GM18858 (cell line): ENCODE results near the gene KLHL17.
"Not testable (repeated sequence)": the region's sequence is repeated elsewhere in the genome, so short reads cannot be mapped to it uniquely, and the experiment has no call there.

Experiments used
- ATAC-seq: cut with Tn5 transposase; IDR thresholded peaks from one replicate; pipeline ENCODE4 v1.9.1; 2021; ENCODE audit not compliant: unreplicated experiment

The KLHL17 gene

GRCh38 chr1:980137-980571, 19.8 kb downstream of the KLHL17 start:
- no peak for ATAC-seq

DNA sequence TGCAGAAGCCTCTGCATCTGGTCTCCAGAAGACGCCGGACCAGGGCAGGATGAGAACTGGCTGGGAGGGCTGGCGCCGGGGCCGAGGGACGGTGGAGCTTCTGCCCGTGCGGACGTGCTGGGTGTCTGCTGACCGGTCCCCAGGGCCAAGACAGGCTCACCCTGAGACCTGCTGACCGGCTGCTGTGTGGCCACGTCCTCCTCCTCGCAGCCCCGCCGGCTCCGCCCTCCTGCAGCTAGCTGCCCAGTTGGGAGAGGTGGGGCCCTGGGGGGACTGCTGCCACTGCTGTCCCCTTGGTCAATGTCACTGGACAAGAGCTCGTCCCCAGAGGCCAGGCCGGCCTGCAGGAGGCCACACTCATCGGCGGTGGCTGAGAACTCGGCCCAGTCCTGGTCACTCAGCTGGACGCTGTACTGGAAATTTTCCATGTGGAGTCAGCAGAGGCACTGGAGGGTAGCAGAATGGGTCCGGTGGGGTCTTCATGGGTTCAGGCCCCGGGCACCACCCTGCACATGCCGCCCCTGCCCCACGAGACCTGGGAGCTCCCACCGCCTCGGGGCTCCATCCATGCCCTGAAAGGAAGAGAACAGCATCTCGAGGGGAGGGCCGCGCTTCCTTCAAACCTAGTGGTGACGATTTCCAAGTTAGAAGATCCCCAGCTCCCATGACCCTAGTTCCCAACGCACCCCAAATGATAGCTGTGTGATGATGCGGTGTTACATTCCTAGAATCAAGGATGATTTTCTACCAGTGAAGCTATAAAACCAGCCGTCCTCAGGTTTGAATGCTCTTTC, 20.4 kb downstream of the KLHL17 start:
- no peak for ATAC-seq

GRCh38 chr1:981491-981954, 21.1 kb downstream of the KLHL17 start:
- ATAC-seq: no peak

- no peak for ATAC-seq
These were observed 21.7 kb downstream of the KLHL17 start, which contains the start of gene PERM1 for GRCh38 chr1:981955-982558. PERM1 (minus strand) TSS chr1:982093; CDS start chr1:981029, 1,064 bp downstream.

DNA sequence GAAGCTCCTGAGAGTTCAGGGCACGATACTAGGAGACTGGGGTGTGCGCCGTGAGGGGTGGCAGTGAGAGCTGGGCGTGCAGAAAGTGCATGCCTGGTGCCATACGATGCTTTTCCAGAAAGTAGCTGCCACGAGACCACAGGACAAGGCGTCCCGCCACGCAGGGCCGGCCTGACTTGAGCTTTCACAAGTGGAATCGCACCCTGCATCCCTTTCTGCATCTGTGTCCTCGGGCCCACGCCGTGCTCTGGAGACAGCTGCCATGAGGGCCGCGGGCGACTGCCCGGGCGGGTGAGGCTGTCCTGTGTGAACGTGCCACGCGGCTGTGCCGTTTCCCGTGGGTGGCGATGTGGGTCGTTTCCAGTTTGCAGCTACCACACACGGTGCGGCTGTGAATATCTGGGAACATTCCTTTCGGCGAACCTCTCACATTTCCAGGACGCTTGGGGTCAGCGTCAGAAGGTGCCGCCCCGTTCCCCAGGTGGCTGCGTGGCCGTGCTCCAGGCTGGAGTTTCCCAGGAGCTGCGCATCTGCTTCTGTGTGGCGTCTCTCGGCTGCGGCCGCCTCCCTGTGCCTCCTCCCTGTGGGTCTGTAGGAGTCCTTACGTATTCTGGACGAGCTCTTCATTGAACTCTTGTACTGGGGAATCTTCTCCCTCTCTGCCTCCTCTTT, 22.5 kb downstream of the KLHL17 start:
- ATAC-seq: no peak

GRCh38 chr1:983798-984475, 23.6 kb downstream of the KLHL17 start:
- no peak for ATAC-seq

- no peak for ATAC-seq
These were observed 24.1 kb downstream of the KLHL17 start for GRCh38 chr1:984476-984814.

GRCh38 chr1:985126-985525, 24.7 kb downstream of the KLHL17 start:
- no peak for ATAC-seq

GRCh38 chr1:988061-988460, 27.7 kb downstream of the KLHL17 start:
- ATAC-seq: not testable (repeated sequence)

DNA sequence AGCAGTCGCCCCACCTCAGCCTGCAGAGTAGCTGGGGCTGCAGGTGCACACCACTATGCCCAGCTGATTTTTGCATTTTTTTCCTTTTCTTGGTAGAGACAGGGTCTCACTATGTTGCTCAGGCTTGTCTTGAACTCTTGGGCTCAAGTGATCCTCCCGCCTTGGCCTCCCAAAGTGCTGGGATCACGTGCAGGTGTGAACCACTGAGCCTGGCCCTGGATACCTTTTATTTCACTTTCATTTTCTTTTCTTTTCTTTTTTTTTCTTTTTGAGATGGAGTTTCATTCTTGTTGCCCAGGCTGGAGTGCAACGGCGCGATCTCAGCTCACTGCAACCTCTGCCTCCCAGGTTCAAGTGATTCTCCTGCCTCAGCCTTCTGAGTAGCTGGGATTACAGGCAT, 30.9 kb downstream of the KLHL17 start:
- not testable (repeated sequence) for ATAC-seq

DNA sequence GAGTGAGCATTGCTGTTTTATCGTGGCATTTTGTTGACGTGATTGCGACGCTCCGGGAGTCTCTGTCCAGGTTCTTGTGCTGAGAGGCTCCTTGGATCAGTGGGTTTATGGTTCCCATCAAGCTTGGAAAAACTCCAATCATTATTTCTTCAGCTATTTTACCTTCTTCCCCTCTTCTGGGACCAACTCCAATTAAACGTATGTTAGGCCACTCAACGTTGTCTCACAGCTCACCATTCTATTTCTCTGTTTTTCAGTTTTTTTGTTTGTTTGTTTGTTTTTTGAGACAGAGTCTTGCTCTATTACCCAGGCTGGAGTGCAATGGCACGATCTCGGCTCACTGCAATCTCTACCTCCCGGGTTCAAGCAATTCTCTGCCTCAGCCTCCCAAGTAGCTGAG, 31.5 kb downstream of the KLHL17 start:
- no peak for ATAC-seq

GRCh38 chr1:992362-992761, 32.0 kb downstream of the KLHL17 start:
- no peak for ATAC-seq

- no peak for ATAC-seq
These were observed 33.1 kb downstream of the KLHL17 start for GRCh38 chr1:993379-993995.

DNA sequence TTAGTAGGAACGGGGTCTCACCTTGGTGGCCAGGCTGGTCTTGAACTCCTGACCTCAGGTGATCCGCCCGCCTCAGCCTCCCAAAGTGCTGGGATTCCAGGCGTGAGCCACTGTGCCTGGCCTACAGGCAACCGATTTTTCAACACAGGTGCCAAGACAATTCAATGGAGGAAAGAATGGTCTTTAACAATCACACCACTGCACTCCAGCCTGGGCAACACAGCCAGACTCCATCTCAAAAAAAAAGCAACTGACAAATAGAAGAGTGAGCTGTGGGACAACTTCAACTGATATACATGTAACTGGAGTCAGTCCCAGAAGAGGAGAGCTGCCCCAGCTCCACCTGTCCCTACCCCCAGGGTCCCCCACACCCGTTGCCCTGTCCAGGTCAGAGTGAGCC, 34.2 kb downstream of the KLHL17 start:
- ATAC-seq: not testable (repeated sequence)

- no peak for ATAC-seq
These were observed 35.6 kb downstream of the KLHL17 start for GRCh38 chr1:995665-996633.

DNA sequence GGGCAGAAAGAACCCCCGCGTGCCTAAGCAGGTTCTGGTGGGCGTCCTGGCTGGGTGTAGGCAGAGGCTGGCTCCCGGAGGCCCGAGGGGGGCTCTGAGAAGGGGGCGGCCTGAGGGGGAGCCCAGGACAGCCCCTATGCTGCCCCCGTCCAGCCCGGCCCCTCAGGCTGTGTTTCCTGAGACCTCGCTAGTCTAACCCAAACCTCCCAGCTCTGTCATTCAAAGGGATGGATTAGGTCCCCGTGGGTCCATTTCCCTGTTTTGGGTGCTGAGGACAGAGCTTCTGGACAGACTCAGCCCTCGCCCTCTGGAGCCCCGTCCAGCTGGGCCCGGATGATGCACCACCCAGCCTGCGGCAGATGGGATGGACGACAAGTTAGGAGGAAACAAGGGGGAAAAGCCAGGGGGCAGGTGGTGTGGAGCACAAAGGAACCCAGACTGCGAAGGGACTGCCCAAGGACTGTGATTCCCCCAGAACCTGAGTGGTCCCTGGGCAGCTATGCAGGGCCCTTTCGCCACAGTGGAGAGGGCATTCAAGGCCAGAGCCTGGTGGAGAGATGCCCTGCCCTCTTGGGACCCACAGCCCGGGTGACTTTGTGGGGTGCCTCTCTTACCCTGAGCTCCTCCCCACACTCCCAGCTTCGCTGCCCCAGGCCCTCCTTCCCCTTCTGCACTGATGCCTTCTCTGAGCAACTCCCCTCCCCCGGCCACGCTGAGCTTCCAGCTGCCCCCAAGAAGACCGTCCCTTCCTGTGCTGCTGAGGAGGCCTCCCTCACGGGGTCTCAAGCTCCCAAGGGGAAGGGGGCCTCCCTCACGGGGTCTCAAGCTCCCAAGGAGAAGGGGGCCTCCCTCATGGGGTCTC, 36.7 kb downstream of the KLHL17 start:
- no peak for ATAC-seq

- no peak for ATAC-seq
These were observed 37.3 kb downstream of the KLHL17 start for GRCh38 chr1:997713-997992.

GRCh38 chr1:997993-998744, 37.8 kb downstream of the KLHL17 start:
- no peak for ATAC-seq

- no peak for ATAC-seq
These were observed 38.3 kb downstream of the KLHL17 start for GRCh38 chr1:998745-998994.
